K562 (cell line): Measurements from ENCODE around the gene WDR1. TPM values are rescaled to one million over a fixed set of nuclear protein-coding genes. Genes with fewer than 3 reads are reported as not detected.

Experiments used
- ATAC-seq: fragments of 200-7000 bp; cut with Tn5 transposase; 3 replicates; pipeline ENCODE4 v1.9.1; 2020; ENCODE audit warnings: moderate library complexity
- BruUV-seq: library from RNA; stranded (reverse); fragments of 400-500 nt; replicated peaks from 2 replicates; lab custom pipeline; 2021; lab: Mats Ljungman, UMichigan
- CTCF ChIA-PET: fragments of 300-600 bp; formaldehyde crosslinking; extraction: SDS; loops from one replicate; lab custom pipeline; 2021; ENCODE audit warnings: low intra/inter-chr PET ratio; lab: Yijun Ruan, JAX
- POLR2A ChIA-PET: fragments of 300-600, 350-650 bp; sonication (Branson Sonifier 250); formaldehyde crosslinking; extraction: SDS; loops from one replicate; lab custom pipeline; 2021; ENCODE audit warnings: antibody characterized with exemption, inconsistent platforms; lab: Yijun Ruan, JAX
- DNase-seq, 4 experiments: peaks; one replicate each; pipeline versions ENCODE4 v3.0.0 to v3.0.0-alpha.2; 2011 to 2018; ENCODE audit warnings: low spot score in 3 of 4, mixed read lengths in 3 of 4; ENCODE audit errors: extremely low read depth in 1 of 4
- FAIRE-seq: peaks from 2 replicates; lab custom pipeline; 2011; peaks lifted over from hg19 to GRCh38; lab: Jason Lieb, UNC
- H2AFZ ChIP-seq: 2 replicates; pipeline ENCODE4 v1.6.0; 2011; ENCODE audit warnings: low read depth, low read length, control low read depth, inconsistent platforms
- H3K27ac ChIP-seq: fragments of 200-600 bp; 3 replicates; pipeline ENCODE4 v1.8.0; 2011; ENCODE audit warnings: low read depth, mild to moderate bottlenecking, control low read depth, inconsistent platforms, low read length, moderate library complexity, mixed read lengths; ENCODE audit errors: extremely low read depth
- H3K27me3 ChIP-seq, 2 experiments: fragments of 300-600 bp in 1 of 2; 2 replicates in 1 of 2; 3 replicates in 1 of 2; pipeline versions ENCODE4 v1.6.0 to v1.8.0; 2011; ENCODE audit warnings: inconsistent platforms in 2 of 2, low read length in 2 of 2, mild to moderate bottlenecking in 1 of 2, mixed read lengths in 1 of 2, moderate library complexity in 1 of 2; ENCODE audit not compliant: control insufficient read depth in 2 of 2, insufficient read depth in 2 of 2
- H3K36me3 ChIP-seq: fragments of 300-600 bp; 3 replicates; pipeline ENCODE4 v1.8.0; 2011; ENCODE audit warnings: mild to moderate bottlenecking, low read length, inconsistent platforms; ENCODE audit not compliant: control insufficient read depth, insufficient read depth
- H3K4me1 ChIP-seq, 2 experiments: fragments of 200-600 bp in 1 of 2; replicated peaks in 1 of 2; 2 replicates in 1 of 2; 3 replicates in 1 of 2; pipeline versions ENCODE4 v1.5.1 to v1.8.0; 2011; ENCODE audit warnings: inconsistent platforms in 2 of 2, low read length in 2 of 2, mild to moderate bottlenecking in 1 of 2, mixed read lengths in 1 of 2, moderate library complexity in 1 of 2; ENCODE audit not compliant: control insufficient read depth in 2 of 2, insufficient read depth in 2 of 2
- H3K4me2 ChIP-seq: 2 replicates; pipeline ENCODE4 v1.6.1; 2011; ENCODE audit warnings: low read length, control low read depth, inconsistent platforms, mixed read lengths; ENCODE audit not compliant: insufficient read depth
- H3K4me3 ChIP-seq: fragments of 200-600 bp; sonication (generic), shearing (Covaris generic); 2 replicates; pipeline ENCODE4 v1.5.1; 2016; ENCODE audit warnings: control low read depth, inconsistent platforms
- H3K79me2 ChIP-seq: fragments of 200-600 bp; 3 replicates; pipeline ENCODE4 v1.8.0; 2011; ENCODE audit warnings: low read length, inconsistent platforms; ENCODE audit not compliant: control insufficient read depth, insufficient read depth
- H3K9ac ChIP-seq, 2 experiments: 2 replicates each; pipeline versions ENCODE4 v1.6.0 to v1.6.1; 2011; ENCODE audit warnings: low read depth in 2 of 2, low read length in 2 of 2, control low read depth in 1 of 2, inconsistent platforms in 1 of 2, mild to moderate bottlenecking in 1 of 2, mixed read lengths in 1 of 2; ENCODE audit not compliant: insufficient read depth in 1 of 2
- H3K9me1 ChIP-seq: one replicate; pipeline ENCODE4 v1.6.0; 2011; ENCODE audit warnings: inconsistent platforms, mild to moderate bottlenecking, low read length, moderate library complexity; ENCODE audit not compliant: control insufficient read depth, insufficient read depth
- H3K9me3 ChIP-seq: replicated peaks from 2 replicates; pipeline ENCODE4 v1.5.1; 2011; ENCODE audit warnings: low read depth, low read length, inconsistent platforms; ENCODE audit not compliant: control insufficient read depth, insufficient read depth
- H4K20me1 ChIP-seq: replicated peaks from 2 replicates; pipeline ENCODE4 v1.6.1; 2011; ENCODE audit warnings: low read length, inconsistent platforms, mixed read lengths; ENCODE audit not compliant: control insufficient read depth, insufficient read depth
- ELF4 ChIP-seq: fragments of 450-650 bp; formaldehyde crosslinking; IDR thresholded peaks from 2 replicates; pipeline ENCODE4 v1.4.0; 2022; ENCODE audit warnings: missing genetic modification characterization
- WGBS: fragments of 100-300 bp; shearing (Covaris generic); methylation state at CpG from one replicate; pipeline ENCODE4 v1.1.6; 2016; ENCODE audit warnings: low coverage, mixed read lengths; ENCODE audit not compliant: insufficient coverage; ENCODE audit errors: missing lambda C conversion rate; 5-methylcytosine and 5-hydroxymethylcytosine counted together
- in situ Hi-C: fragments of 300-500 bp; cut with MboI; formaldehyde crosslinking; loops from 4 replicates; pipeline ENCODE4 v1.15.0; 2018; ENCODE audit warnings: inconsistent platforms, mixed read lengths
- intact Hi-C: fragments of 100-400 bp; cut with micrococcal nuclease; formaldehyde crosslinking; loops from 2 replicates; pipeline ENCODE4 v1.14.2; 2022
- polyA plus RNA-seq, 8 experiments: library from polyadenylated mRNA; depleted of rRNA in 4 of 8; stranded (reverse) in 5 of 8; unstranded in 3 of 8; fragments of >200 nt; fragmentation: Nextera tagmentation in 2 of 8; fragmentation: Illumina TruSeq in 1 of 8; extraction: Ambion mirVana in 2 of 8; extraction: Trizol in 1 of 8; gene quantifications; 2 replicates each; pipeline versions ENCODE4 v1.2.1 to v1.2.3, GENCODE V29; 2011 to 2014; ENCODE audit warnings: inconsistent platforms in 1 of 8, missing spikeins in 1 of 8
- total RNA-seq, 7 experiments: library from RNA; depleted of rRNA in 6 of 7; stranded (reverse); fragments of >200 nt in 6 of 7; fragmentation: Illumina TruSeq in 2 of 7; extraction: Trizol in 2 of 7; gene quantifications; 2 replicates each; pipeline versions ENCODE4 v1.2.1 to v1.2.3, GENCODE V29; 2011 to 2021; ENCODE audit warnings: low replicate concordance in 1 of 7
- TF ChIP-seq, protein P1 (sequence below): sonication (generic); formaldehyde crosslinking; IDR thresholded peaks from 2 replicates; pipeline ENCODE4 v1.8.0; 2022; ENCODE audit warnings: mild to moderate bottlenecking, missing genetic modification reagents

Gene WDR1
- total and polyA plus RNA-seq, 9 of the 15 experiments (the other 6 are each of a cell fraction or from before 2014, with no cell fraction given), result 16.1 to 213 (median 125) TPM

DNA sequence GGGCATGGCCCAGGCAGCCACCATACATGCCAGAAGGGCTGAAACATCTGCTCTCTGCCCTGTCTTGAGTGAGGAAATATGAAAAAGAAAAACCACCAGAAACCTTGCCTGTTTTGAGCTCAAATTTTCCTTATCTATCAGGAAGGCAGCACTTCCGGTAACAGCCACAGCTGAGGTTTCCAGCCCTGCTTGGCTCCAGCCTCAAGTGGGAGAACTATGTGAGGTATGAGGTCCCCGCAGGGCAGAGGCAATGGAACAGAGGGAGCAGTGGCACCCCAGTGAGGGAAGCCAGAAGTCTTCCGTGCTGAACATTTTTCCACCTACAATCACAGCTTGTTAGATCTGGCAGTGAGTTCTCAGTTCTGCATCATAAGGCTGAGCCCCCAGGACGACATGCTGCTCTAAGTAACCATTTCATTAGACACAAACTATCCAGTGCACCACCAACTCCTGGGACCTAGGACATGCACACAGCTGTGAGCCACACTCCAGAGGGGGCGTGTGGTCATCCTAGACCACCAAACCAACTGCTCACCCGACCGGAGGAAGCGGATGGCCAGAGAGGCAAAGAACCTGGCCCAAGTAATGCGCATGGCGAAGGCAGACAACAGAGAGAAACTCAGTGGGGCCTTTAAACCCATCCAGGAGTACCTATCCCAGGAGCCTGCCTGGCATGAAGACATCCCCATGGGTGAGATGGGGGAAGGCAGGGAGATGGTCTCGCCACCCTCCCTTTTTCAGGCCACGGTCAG lies 22.6 kb downstream of the WDR1 start:
- Histone ChIP-seq H3K9ac (no peak overlapping the region), H3K4me1 (peaks cover 12 to 24% of the 10 kb centered on the region in 2 experiments; a peak in 4 of 5 replicates), H3K9me3 (no peaks in the 10 kb centered on the region), H3K27ac (no peak overlapping the region; the same call in 2 of the 3 replicates), H3K9me1 (peaks cover 16% of the 10 kb centered on the region), H2AFZ (no peak overlapping the region), H3K79me2 (peaks cover 52% of the 10 kb centered on the region), H3K36me3 (peaks cover 100% of the 10 kb centered on the region), H3K4me2 (no peak overlapping the region), H3K27me3 (no peaks in the 10 kb centered on the region), H3K4me3 (no peak overlapping the region), H4K20me1 (peaks cover 18% of the 10 kb centered on the region)
- ATAC-seq (no peak), DNase-seq (no peak), FAIRE-seq (no peak)
- POLR2A ChIA-PET, result interaction anchor here (1.1 to 4.7 kb wide), 3 partner anchors 8 to 24 kb away, joined by 6 to 64 read pairs (median 13); no protein-coding TSS in a partner anchor
- in situ Hi-C loops, result no loop called here
- no peak for TF ChIP-seq ELF4 (CRISPR knock-in tag)
- TF ChIP-seq, protein P1, sequence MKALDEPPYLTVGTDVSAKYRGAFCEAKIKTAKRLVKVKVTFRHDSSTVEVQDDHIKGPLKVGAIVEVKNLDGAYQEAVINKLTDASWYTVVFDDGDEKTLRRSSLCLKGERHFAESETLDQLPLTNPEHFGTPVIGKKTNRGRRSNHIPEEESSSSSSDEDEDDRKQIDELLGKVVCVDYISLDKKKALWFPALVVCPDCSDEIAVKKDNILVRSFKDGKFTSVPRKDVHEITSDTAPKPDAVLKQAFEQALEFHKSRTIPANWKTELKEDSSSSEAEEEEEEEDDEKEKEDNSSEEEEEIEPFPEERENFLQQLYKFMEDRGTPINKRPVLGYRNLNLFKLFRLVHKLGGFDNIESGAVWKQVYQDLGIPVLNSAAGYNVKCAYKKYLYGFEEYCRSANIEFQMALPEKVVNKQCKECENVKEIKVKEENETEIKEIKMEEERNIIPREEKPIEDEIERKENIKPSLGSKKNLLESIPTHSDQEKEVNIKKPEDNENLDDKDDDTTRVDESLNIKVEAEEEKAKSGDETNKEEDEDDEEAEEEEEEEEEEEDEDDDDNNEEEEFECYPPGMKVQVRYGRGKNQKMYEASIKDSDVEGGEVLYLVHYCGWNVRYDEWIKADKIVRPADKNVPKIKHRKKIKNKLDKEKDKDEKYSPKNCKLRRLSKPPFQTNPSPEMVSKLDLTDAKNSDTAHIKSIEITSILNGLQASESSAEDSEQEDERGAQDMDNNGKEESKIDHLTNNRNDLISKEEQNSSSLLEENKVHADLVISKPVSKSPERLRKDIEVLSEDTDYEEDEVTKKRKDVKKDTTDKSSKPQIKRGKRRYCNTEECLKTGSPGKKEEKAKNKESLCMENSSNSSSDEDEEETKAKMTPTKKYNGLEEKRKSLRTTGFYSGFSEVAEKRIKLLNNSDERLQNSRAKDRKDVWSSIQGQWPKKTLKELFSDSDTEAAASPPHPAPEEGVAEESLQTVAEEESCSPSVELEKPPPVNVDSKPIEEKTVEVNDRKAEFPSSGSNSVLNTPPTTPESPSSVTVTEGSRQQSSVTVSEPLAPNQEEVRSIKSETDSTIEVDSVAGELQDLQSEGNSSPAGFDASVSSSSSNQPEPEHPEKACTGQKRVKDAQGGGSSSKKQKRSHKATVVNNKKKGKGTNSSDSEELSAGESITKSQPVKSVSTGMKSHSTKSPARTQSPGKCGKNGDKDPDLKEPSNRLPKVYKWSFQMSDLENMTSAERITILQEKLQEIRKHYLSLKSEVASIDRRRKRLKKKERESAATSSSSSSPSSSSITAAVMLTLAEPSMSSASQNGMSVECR (CRISPR knock-in tag), result 0 out of 2 replicates have a peak, but pooled peaks have one; percentile 40
- CTCF ChIA-PET, result no interaction called here
- no TSS peak for BruUV-seq
- 93% methylated on average over 11 of the region's 12 CpGs for WGBS
- intact Hi-C loops, result no loop called here
